HG03575 (cell line): ENCODE results near the gene TPRG1.

Experiments
- ATAC-seq: cut with Tn5 transposase; IDR thresholded peaks from one replicate; pipeline ENCODE4 v1.9.1; 2021; ENCODE audit not compliant: unreplicated experiment, insufficient number of reproducible peaks, low FRiP score; ENCODE audit errors: extremely low read depth

TPRG1 gene

GRCh38 chr3:189214651-189215050 lies 42.9 kb downstream of the TPRG1 start:
- no peak for ATAC-seq

GRCh38 chr3:189222927-189223636 lies 51.3 kb downstream of the TPRG1 start:
- no peak for ATAC-seq

GRCh38 chr3:189225431-189225830 lies 53.7 kb downstream of the TPRG1 start:
- no peak for ATAC-seq

GRCh38 chr3:189227249-189227648 lies 55.5 kb downstream of the TPRG1 start:
- ATAC-seq, result no peak

- ATAC-seq, result no peak
These were observed 57.5 kb downstream of the TPRG1 start for GRCh38 chr3:189229196-189229828.

- no peak for ATAC-seq
These were observed 61.0 kb downstream of the TPRG1 start for GRCh38 chr3:189232790-189233189.

GRCh38 chr3:189233225-189233858 lies 61.6 kb downstream of the TPRG1 start:
- no peak for ATAC-seq

GRCh38 chr3:189235214-189235613 lies 63.4 kb downstream of the TPRG1 start:
- ATAC-seq, result no peak

- no peak for ATAC-seq
These were observed 64.6 kb downstream of the TPRG1 start for GRCh38 chr3:189236352-189236751.

GRCh38 chr3:189237526-189237925 lies 65.8 kb downstream of the TPRG1 start:
- ATAC-seq, result no peak

- no peak for ATAC-seq
These were observed 66.3 kb downstream of the TPRG1 start for GRCh38 chr3:189238071-189238470.

GRCh38 chr3:189239616-189240015 lies 67.8 kb downstream of the TPRG1 start:
- ATAC-seq, result no peak

GRCh38 chr3:189249987-189250386 lies 78.2 kb downstream of the TPRG1 start:
- no peak for ATAC-seq

GRCh38 chr3:189258261-189258660 lies 86.5 kb downstream of the TPRG1 start:
- no peak for ATAC-seq

GRCh38 chr3:189260556-189261493 lies 89.1 kb downstream of the TPRG1 start:
- no peak for ATAC-seq

- no peak for ATAC-seq
These were observed 91.0 kb downstream of the TPRG1 start for GRCh38 chr3:189262746-189263145.

- no peak for ATAC-seq
These were observed 96.3 kb downstream of the TPRG1 start for GRCh38 chr3:189267981-189268613.

GRCh38 chr3:189269365-189269764 lies 97.6 kb downstream of the TPRG1 start:
- ATAC-seq, result no peak
